Neural progenitor cell (in vitro differentiated cells): ENCODE data around the gene RASA1. TPM values are rescaled to one million over a fixed set of nuclear protein-coding genes. Genes with fewer than 3 reads are reported as not detected.

ENCODE experiments used
- DNase-seq: peaks from one replicate; pipeline ENCODE4 v3.0.0-alpha.2; 2016; ENCODE audit warnings: low spot score
- H2AFZ ChIP-seq: fragments of 200-600 bp; sonication (generic); replicated peaks from 2 replicates; pipeline ENCODE4 v1.6.1; 2016; ENCODE audit warnings: antibody characterized with exemption
- H3F3A ChIP-seq: fragments of 200-600 bp; sonication (generic); 2 replicates; pipeline ENCODE4 v1.6.1; 2016; ENCODE audit warnings: antibody characterized with exemption, low read depth
- H3K27ac ChIP-seq: fragments of 200-600 bp; sonication (generic); 2 replicates; pipeline ENCODE4 v1.5.1; 2016; ENCODE audit warnings: mild to moderate bottlenecking
- H3K27me3 ChIP-seq: fragments of 200-600 bp; sonication (generic); 2 replicates; pipeline ENCODE4 v1.6.1; 2016; ENCODE audit warnings: mild to moderate bottlenecking, moderate library complexity
- H3K36me3 ChIP-seq: fragments of 200-600 bp; sonication (generic); 2 replicates; pipeline ENCODE4 v1.5.1; 2016
- H3K4me1 ChIP-seq: fragments of 200-600 bp; sonication (generic); 2 replicates; pipeline ENCODE4 v1.6.1; 2016; ENCODE audit warnings: mixed run types
- H3K4me2 ChIP-seq: fragments of 200-600 bp; sonication (generic); 2 replicates; pipeline ENCODE4 v1.6.1; 2016
- H3K4me3 ChIP-seq: fragments of 200-600 bp; sonication (generic); 2 replicates; pipeline ENCODE4 v1.5.1; 2016
- H3K79me2 ChIP-seq: fragments of 200-600 bp; sonication (generic); 2 replicates; pipeline ENCODE4 v1.6.1; 2016; ENCODE audit warnings: low read depth
- H3K9ac ChIP-seq: fragments of 200-600 bp; sonication (generic); 2 replicates; pipeline ENCODE4 v1.6.1; 2016
- H3K9me3 ChIP-seq: fragments of 200-600 bp; sonication (generic); 2 replicates; pipeline ENCODE4 v1.5.1; 2016; ENCODE audit warnings: low read depth
- H4K20me1 ChIP-seq: fragments of 200-600 bp; sonication (generic); 2 replicates; pipeline ENCODE4 v1.6.1; 2016; ENCODE audit warnings: low read depth
- H3K27ac Mint-ChIP-seq: 3 replicates; pipeline ENCODE4 v1.8.0; 2021; ENCODE audit warnings: mixed read lengths
- H3K27me3 Mint-ChIP-seq: 2 replicates; pipeline ENCODE4 v1.8.0; 2022; ENCODE audit warnings: low read depth, mild to moderate bottlenecking, inconsistent platforms, moderate library complexity, mixed read lengths; ENCODE audit not compliant: insufficient read depth
- H3K36me3 Mint-ChIP-seq: 3 replicates; pipeline ENCODE4 v1.8.0; 2021; ENCODE audit warnings: mixed read lengths
- H3K4me1 Mint-ChIP-seq: 3 replicates; pipeline ENCODE4 v1.8.0; 2021; ENCODE audit warnings: mixed read lengths
- H3K4me3 Mint-ChIP-seq: 3 replicates; pipeline ENCODE4 v1.8.0; 2021; ENCODE audit warnings: mild to moderate bottlenecking, moderate library complexity, mixed read lengths
- H3K9me3 Mint-ChIP-seq: 3 replicates; pipeline ENCODE4 v1.8.0; 2020; ENCODE audit warnings: mixed read lengths
- EZH2 ChIP-seq: fragments of 200-600 bp; sonication (generic); IDR thresholded peaks from 2 replicates; pipeline ENCODE4 v1.6.1; 2017; ENCODE audit warnings: antibody characterized with exemption, mild to moderate bottlenecking, moderate library complexity
- EZH2phosphoT487 ChIP-seq: fragments of 200-600 bp; sonication (generic); IDR thresholded peaks from 2 replicates; pipeline ENCODE4 v1.6.1; 2017; ENCODE audit warnings: antibody characterized with exemption
- total RNA-seq: library from RNA; depleted of rRNA; stranded (reverse); fragments of >200 nt; gene quantifications from 2 replicates; pipeline ENCODE4 v1.2.3, GENCODE V29; 2015; ENCODE audit warnings: low replicate concordance
- TF ChIP-seq, protein P1 (sequence below): fragments of 200-600 bp; sonication (generic); IDR thresholded peaks from 2 replicates; pipeline ENCODE4 v1.5.1; 2017; ENCODE audit warnings: antibody characterized with exemption, mild to moderate bottlenecking

Gene RASA1
- total RNA-seq, 1 donor from 2014 or later: 60.9 TPM

GRCh38 chr5:87432460-87432859, 164.8 kb downstream of the RASA1 start:
- no peak overlapping the region for H3K4me2 ChIP-seq
- Mint-ChIP-seq H3K4me3 (no peak overlapping the region), H3K36me3 (no peaks in the 10 kb centered on the region), H3K4me1 (no peaks in the 10 kb centered on the region), H3K9me3 (no peaks in the 10 kb centered on the region), H3K27ac (no peak overlapping the region), H3K27me3 (no peaks in the 10 kb centered on the region)
- no peaks in the 10 kb centered on the region for H3K4me1 ChIP-seq
- no peaks in the 10 kb centered on the region for H3K9me3 ChIP-seq
- H3K36me3 ChIP-seq: no peaks in the 10 kb centered on the region
- no peaks in the 10 kb centered on the region for H3K27me3 ChIP-seq
- no peak overlapping the region for H2AFZ ChIP-seq
- H3F3A ChIP-seq: no peaks in the 10 kb centered on the region
- no peak overlapping the region for H3K27ac ChIP-seq
- H4K20me1 ChIP-seq: no peaks in the 10 kb centered on the region
- no peaks in the 10 kb centered on the region for H3K79me2 ChIP-seq
- no peak overlapping the region for H3K9ac ChIP-seq
- DNase-seq: no peak
- H3K4me3 ChIP-seq: no peak overlapping the region
- TF ChIP-seq EZH2phosphoT487 (no peak), EZH2 (no peak)
- TF ChIP-seq, protein P1, sequence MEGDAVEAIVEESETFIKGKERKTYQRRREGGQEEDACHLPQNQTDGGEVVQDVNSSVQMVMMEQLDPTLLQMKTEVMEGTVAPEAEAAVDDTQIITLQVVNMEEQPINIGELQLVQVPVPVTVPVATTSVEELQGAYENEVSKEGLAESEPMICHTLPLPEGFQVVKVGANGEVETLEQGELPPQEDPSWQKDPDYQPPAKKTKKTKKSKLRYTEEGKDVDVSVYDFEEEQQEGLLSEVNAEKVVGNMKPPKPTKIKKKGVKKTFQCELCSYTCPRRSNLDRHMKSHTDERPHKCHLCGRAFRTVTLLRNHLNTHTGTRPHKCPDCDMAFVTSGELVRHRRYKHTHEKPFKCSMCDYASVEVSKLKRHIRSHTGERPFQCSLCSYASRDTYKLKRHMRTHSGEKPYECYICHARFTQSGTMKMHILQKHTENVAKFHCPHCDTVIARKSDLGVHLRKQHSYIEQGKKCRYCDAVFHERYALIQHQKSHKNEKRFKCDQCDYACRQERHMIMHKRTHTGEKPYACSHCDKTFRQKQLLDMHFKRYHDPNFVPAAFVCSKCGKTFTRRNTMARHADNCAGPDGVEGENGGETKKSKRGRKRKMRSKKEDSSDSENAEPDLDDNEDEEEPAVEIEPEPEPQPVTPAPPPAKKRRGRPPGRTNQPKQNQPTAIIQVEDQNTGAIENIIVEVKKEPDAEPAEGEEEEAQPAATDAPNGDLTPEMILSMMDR: no peak

- Histone ChIP-seq H3K27ac (no peak overlapping the region), H3K27me3 (no peaks in the 10 kb centered on the region), H3K4me3 (no peak overlapping the region), H3K4me1 (no peaks in the 10 kb centered on the region), H3K9me3 (no peaks in the 10 kb centered on the region), H3K4me2 (no peak overlapping the region), H3K79me2 (no peaks in the 10 kb centered on the region), H3K36me3 (no peaks in the 10 kb centered on the region), H2AFZ (no peak overlapping the region), H3F3A (no peaks in the 10 kb centered on the region), H4K20me1 (no peaks in the 10 kb centered on the region), H3K9ac (no peak overlapping the region)
- H3K4me3 Mint-ChIP-seq: no peak overlapping the region
- no peaks in the 10 kb centered on the region for H3K36me3 Mint-ChIP-seq
- no peak for DNase-seq
- H3K27me3 Mint-ChIP-seq: no peaks in the 10 kb centered on the region
- TF ChIP-seq EZH2 (no peak), EZH2phosphoT487 (no peak)
- TF ChIP-seq, protein P1: no peak
- no peaks in the 10 kb centered on the region for H3K4me1 Mint-ChIP-seq
- no peak overlapping the region for H3K27ac Mint-ChIP-seq
- H3K9me3 Mint-ChIP-seq: no peaks in the 10 kb centered on the region
Observed at GRCh38 chr5:87433945-87434344, 166.3 kb downstream of the RASA1 start.

GRCh38 chr5:87434461-87434860, 166.8 kb downstream of the RASA1 start:
- Mint-ChIP-seq H3K4me3 (no peak overlapping the region), H3K27me3 (no peaks in the 10 kb centered on the region), H3K27ac (no peak overlapping the region), H3K9me3 (no peaks in the 10 kb centered on the region), H3K4me1 (no peaks in the 10 kb centered on the region), H3K36me3 (no peaks in the 10 kb centered on the region)
- DNase-seq: no peak
- H3K4me2 ChIP-seq: no peak overlapping the region
- no peak overlapping the region for H3K4me3 ChIP-seq
- H3K79me2 ChIP-seq: no peaks in the 10 kb centered on the region
- no peak overlapping the region for H3K9ac ChIP-seq
- no peaks in the 10 kb centered on the region for H3K27me3 ChIP-seq
- H3K4me1 ChIP-seq: no peaks in the 10 kb centered on the region
- H2AFZ ChIP-seq: no peak overlapping the region
- no peak overlapping the region for H3K27ac ChIP-seq
- no peaks in the 10 kb centered on the region for H3K36me3 ChIP-seq
- TF ChIP-seq EZH2 (no peak), EZH2phosphoT487 (no peak)
- TF ChIP-seq, protein P1: no peak
- no peaks in the 10 kb centered on the region for H4K20me1 ChIP-seq
- no peaks in the 10 kb centered on the region for H3F3A ChIP-seq
- no peaks in the 10 kb centered on the region for H3K9me3 ChIP-seq
